HG03575 (cell line): ENCODE data around the gene AANAT.

ENCODE experiments used
- ATAC-seq: cut with Tn5 transposase; IDR thresholded peaks from one replicate; pipeline ENCODE4 v1.9.1; 2021; ENCODE audit not compliant: unreplicated experiment, insufficient number of reproducible peaks, low FRiP score; ENCODE audit errors: extremely low read depth

AANAT gene

GRCh38 chr17:76462556-76463290 is 4.7 kb upstream of the AANAT start:
- no peak for ATAC-seq

GRCh38 chr17:76466775-76467130 is 650 bp upstream of the AANAT start:
- no peak for ATAC-seq

GRCh38 chr17:76467809-76468633 is 618 bp downstream of the AANAT start:
- ATAC-seq = no peak

- ATAC-seq = no peak
Measured at GRCh38 chr17:76468634-76469010, 1.2 kb downstream of the AANAT start.

GRCh38 chr17:76469076-76469990 is 1.9 kb downstream of the AANAT start:
- ATAC-seq = no peak

GRCh38 chr17:76469991-76470739 is 2.8 kb downstream of the AANAT start:
- no peak for ATAC-seq

- no peak for ATAC-seq
Measured at GRCh38 chr17:76471498-76472257, 4.3 kb downstream of the AANAT start.

GRCh38 chr17:76472258-76472645 is 4.8 kb downstream of the AANAT start:
- no peak for ATAC-seq

- ATAC-seq = no peak
Measured at GRCh38 chr17:76472726-76473125, 5.3 kb downstream of the AANAT start.

- ATAC-seq = no peak
Measured at GRCh38 chr17:76473541-76473985, 6.2 kb downstream of the AANAT start.

GRCh38 chr17:76474238-76474637 is 6.8 kb downstream of the AANAT start:
- ATAC-seq = no peak

GRCh38 chr17:76474894-76475293 is 7.5 kb downstream of the AANAT start:
- ATAC-seq = no peak

GRCh38 chr17:76475302-76475701 is 7.9 kb downstream of the AANAT start:
- no peak for ATAC-seq

GRCh38 chr17:76476736-76477135 is 9.3 kb downstream of the AANAT start:
- no peak for ATAC-seq

GRCh38 chr17:76477576-76477975 is 10.2 kb downstream of the AANAT start:
- no peak for ATAC-seq

- no peak for ATAC-seq
Measured at GRCh38 chr17:76478097-76478496, 10.7 kb downstream of the AANAT start.

- no peak for ATAC-seq
Measured at GRCh38 chr17:76478730-76479514, 11.5 kb downstream of the AANAT start.
